Activated CD4-positive, alpha-beta memory T cell treated with anti-CD3 and anti-CD28 coated beads for 36 hours (primary cell): ENCODE data around the gene RNF169. TPM values are rescaled to one million over a fixed set of nuclear protein-coding genes. Genes with fewer than 3 reads are reported as not detected.
A peak's percentile ranks its signal among the peaks of the same experiment; 100 is the strongest.

Experiments
- CTCF ChIA-PET: fragments of 350-600 bp; sonication (Branson Sonifier 250); formaldehyde crosslinking; loops from one replicate; lab custom pipeline; 2021; ENCODE audit warnings: antibody characterized with exemption, inconsistent platforms; lab: Charles Lee
- POLR2A ChIA-PET: fragments of 350-600 bp; sonication (Branson Sonifier 250); formaldehyde crosslinking; loops from one replicate; lab custom pipeline; 2021; ENCODE audit warnings: antibody characterized with exemption; lab: Charles Lee
- DNase-seq: peaks from one replicate; pipeline ENCODE4 v3.0.0-alpha.2; 2020
- H3K27ac Mint-ChIP-seq: one replicate; pipeline ENCODE4 v1.8.0; 2021; ENCODE audit warnings: mixed read lengths
- H3K27me3 Mint-ChIP-seq: one replicate; pipeline ENCODE4 v1.8.0; 2021; ENCODE audit warnings: mixed read lengths
- H3K36me3 Mint-ChIP-seq: one replicate; pipeline ENCODE4 v1.8.0; 2021; ENCODE audit warnings: mixed read lengths
- H3K4me1 Mint-ChIP-seq: one replicate; pipeline ENCODE4 v1.8.0; 2021; ENCODE audit warnings: low read depth, mixed read lengths
- H3K4me3 Mint-ChIP-seq: one replicate; pipeline ENCODE4 v1.8.0; 2021; ENCODE audit warnings: mild to moderate bottlenecking, mixed read lengths
- H3K9me3 Mint-ChIP-seq: one replicate; pipeline ENCODE4 v1.8.0; 2021; ENCODE audit warnings: mixed read lengths
- intact Hi-C: fragments of 100-400 bp; cut with micrococcal nuclease; formaldehyde crosslinking; loops from one replicate; pipeline ENCODE4 v1.15.1; 2023
- total RNA-seq, 2 experiments: library from RNA; stranded (reverse); gene quantifications; one replicate each; pipeline ENCODE4 v1.2.3, GENCODE V29; 2021

The RNF169 gene, protein sequence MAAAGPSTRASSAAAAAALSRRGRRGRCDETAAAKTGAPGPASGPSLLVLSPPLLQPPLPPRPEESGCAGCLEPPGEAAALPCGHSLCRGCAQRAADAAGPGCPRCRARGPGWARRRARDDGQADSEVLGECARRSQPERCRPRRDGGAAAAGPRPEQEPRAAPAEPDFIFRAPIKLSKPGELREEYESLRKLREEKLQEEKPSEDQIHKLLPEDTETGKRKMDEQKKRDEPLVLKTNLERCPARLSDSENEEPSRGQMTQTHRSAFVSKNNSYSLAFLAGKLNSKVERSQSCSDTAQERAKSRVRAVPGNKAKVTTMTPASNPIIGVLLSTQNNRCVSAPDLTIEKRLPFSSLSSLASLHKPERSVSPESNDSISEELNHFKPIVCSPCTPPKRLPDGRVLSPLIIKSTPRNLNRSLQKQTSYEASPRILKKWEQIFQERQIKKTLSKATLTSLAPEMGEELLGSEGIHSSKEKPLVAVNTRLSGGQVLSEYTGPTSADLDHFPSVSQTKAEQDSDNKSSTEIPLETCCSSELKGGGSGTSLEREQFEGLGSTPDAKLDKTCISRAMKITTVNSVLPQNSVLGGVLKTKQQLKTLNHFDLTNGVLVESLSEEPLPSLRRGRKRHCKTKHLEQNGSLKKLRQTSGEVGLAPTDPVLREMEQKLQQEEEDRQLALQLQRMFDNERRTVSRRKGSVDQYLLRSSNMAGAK
- 10 to 100 TPM; 14.3 to 14.9 TPM for total RNA-seq

DNA sequence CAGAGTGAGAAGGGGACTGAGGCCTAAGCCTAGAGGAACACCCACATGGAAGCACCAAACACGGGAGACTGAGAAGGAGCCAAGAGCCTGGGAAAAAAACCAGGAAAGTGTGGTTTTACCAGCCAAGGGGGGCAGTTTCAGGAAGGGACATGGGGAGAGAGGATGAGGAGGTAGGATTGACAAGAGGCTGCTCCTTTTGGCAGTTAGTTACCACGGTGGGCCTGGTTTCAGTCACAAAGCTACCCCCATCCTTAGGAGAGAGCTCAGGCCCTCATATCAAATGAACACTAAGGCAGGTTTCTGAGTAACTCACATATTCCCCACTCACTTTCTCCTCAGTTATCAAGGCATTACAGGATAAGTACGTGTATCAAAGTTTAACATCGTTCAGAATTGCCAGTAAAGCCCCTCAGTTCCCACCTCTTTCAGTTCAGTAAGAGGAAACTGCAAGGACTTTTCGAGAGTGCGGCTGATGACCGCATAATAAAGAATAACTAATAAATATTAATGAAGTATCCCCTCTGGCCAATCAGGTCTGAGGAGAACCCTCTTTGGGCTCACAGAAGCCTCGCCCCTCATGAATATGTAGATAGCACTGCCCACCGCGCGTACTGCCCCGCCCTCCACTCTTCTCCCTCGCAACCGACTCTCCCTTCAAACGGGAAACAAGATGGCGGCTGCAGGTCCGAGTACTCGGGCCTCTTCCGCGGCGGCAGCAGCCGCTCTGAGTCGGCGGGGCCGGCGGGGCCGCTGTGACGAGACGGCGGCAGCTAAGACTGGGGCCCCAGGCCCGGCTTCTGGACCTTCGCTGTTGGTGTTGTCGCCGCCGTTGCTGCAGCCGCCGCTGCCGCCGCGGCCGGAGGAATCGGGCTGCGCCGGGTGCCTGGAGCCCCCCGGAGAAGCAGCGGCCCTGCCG, at the start of gene RNF169:
TSS of gene RNF169 (plus strand) at position 639 of the 916 bp plus-strand sequence. CDS start at position 671, 32 bp downstream.
- H3K27ac Mint-ChIP-seq, result peak within 1 kb of the TSS; percentile 74
- peaks cover 33% of the 10 kb centered on the region for H3K4me1 Mint-ChIP-seq
- H3K4me3 Mint-ChIP-seq, result peak within 1 kb of the TSS; percentile 91
- ChIA-PET CTCF (interaction anchor here (0.5 to 3.6 kb wide), 6 partner anchors 8 to 46 kb away, joined by 3 to 23 read pairs (median 4); no protein-coding TSS in a partner anchor), POLR2A (interaction anchor here (1.2 to 1.9 kb wide), 3 partner anchors 14 to 32 kb away, joined by 3 to 4 read pairs (median 3); no protein-coding TSS in a partner anchor)
- peaks cover 2% of the 10 kb centered on the region for H3K36me3 Mint-ChIP-seq
- DNase-seq, result peak; percentile 94
- H3K9me3 Mint-ChIP-seq, result no peaks in the 10 kb centered on the region
- intact Hi-C loops, result loop anchor here (1.0 to 10.0 kb wide), 5 partner anchors 20 to 394 kb away; partner anchors contain the start of genes LIPT2 and PGM2L1
- no peaks in the 10 kb centered on the region for H3K27me3 Mint-ChIP-seq

DNA sequence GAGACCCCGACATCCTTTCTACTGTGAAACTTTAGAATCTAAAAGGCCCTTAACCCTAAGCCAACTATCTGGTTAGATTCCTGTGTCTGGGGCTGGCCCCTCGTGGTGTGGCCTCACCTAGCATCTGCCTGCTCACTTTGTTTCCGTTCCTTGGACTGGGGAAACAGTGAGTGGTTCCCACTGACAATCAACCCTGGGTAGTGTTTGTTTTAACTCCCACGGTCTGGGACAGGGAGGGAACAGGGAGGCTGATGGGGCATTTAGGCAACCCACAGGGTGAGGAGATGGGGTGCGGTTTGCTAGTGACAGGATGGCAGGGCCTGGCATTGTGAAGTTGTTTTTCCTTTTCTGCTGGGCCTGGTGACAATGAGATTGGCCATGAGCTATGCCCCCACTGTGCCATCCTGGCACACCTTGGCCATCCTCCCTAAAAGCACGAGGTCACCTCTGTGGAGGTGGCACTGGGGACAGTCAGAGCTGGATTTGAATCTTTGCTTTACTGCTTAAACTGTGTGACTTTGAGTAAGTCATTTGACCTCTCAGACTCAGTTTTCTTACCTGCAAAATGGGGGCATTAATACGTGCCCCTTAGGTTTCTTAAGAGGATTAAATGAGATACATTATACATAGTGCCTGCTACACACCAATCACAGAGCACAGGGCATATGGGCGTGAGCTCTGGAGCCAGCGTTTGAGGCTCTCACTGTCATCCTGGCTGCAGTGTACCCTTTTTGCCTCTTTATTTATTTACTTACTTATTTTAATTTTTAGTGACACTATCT, 48.8 kb upstream of the RNF169 start:
- Mint-ChIP-seq H3K36me3 (no peaks in the 10 kb centered on the region), H3K9me3 (no peaks in the 10 kb centered on the region), H3K4me1 (no peaks in the 10 kb centered on the region), H3K27me3 (peaks cover 9% of the 10 kb centered on the region), H3K27ac (no peak overlapping the region), H3K4me3 (no peak overlapping the region)
- ChIA-PET CTCF (interaction anchor here (0.8 to 6.3 kb wide), 3 partner anchors 26 to 63 kb away, joined by 3 to 137 read pairs (median 69); no protein-coding TSS in a partner anchor), POLR2A (no interaction called here)
- DNase-seq, result no peak
- intact Hi-C loops, result loop anchor here (10.0 kb wide), 1 partner anchor 175 kb away; no protein-coding TSS in a partner anchor

DNA sequence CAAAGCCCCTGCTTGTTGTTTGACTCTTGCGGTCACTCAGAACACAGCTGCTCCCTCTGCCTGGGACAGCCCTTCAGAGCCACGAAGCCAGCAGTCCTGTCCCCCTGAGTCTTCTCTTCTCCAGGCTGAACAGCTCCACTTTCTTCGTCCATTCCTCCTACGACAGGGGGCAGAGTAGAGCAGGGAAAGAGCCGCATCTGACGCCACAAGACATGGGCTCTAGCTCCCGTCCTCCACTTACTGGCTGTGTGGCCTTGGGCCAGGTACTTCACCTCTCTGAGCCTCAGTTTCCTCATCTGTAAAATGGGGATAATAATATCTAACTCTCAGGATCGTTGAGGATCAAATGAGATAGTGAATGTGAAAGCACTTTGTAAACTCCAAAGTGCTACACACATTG, 47.3 kb upstream of the RNF169 start:
- Mint-ChIP-seq H3K27me3 (peaks cover 8% of the 10 kb centered on the region), H3K4me1 (no peaks in the 10 kb centered on the region), H3K36me3 (no peaks in the 10 kb centered on the region), H3K4me3 (no peak overlapping the region), H3K9me3 (no peaks in the 10 kb centered on the region), H3K27ac (no peak overlapping the region)
- POLR2A ChIA-PET, result no interaction called here
- intact Hi-C loops, result loop anchor here (10.0 kb wide), 1 partner anchor 173 kb away; no protein-coding TSS in a partner anchor
- CTCF ChIA-PET, result interaction anchor here (1.0 to 6.3 kb wide), 18 partner anchors 9 to 503 kb away, joined by 3 to 137 read pairs (median 6); no protein-coding TSS in a partner anchor
- DNase-seq, result peak; percentile 19

GRCh38 chr11:74702383-74703007, 46.2 kb upstream of the RNF169 start:
- H3K27ac Mint-ChIP-seq, result no peak overlapping the region
- no peaks in the 10 kb centered on the region for H3K36me3 Mint-ChIP-seq
- ChIA-PET CTCF (interaction anchor here (0.5 to 6.3 kb wide), 44 partner anchors 8 to 546 kb away, joined by 3 to 137 read pairs (median 4); partner anchors contain the start of gene RNF169), POLR2A (no interaction called here)
- peak; percentile 74 for DNase-seq
- intact Hi-C loops, result loop anchor here (1.0 to 10.0 kb wide), 3 partner anchors 24 to 172 kb away; no protein-coding TSS in a partner anchor
- peaks cover 2% of the 10 kb centered on the region for H3K27me3 Mint-ChIP-seq
- no peaks in the 10 kb centered on the region for H3K4me1 Mint-ChIP-seq
- no peaks in the 10 kb centered on the region for H3K9me3 Mint-ChIP-seq
- no peak overlapping the region for H3K4me3 Mint-ChIP-seq

- no peaks in the 10 kb centered on the region for H3K36me3 Mint-ChIP-seq
- POLR2A ChIA-PET, result no interaction called here
- H3K9me3 Mint-ChIP-seq, result no peaks in the 10 kb centered on the region
- no peaks in the 10 kb centered on the region for H3K4me1 Mint-ChIP-seq
- CTCF ChIA-PET, result interaction anchor here (0.7 to 6.3 kb wide), 27 partner anchors 7 to 546 kb away, joined by 3 to 137 read pairs (median 5); partner anchors contain the start of gene RNF169
- peaks cover 1% of the 10 kb centered on the region for H3K27me3 Mint-ChIP-seq
- DNase-seq, result no peak
- intact Hi-C loops, result loop anchor here (10.0 kb wide), 1 partner anchor 172 kb away; no protein-coding TSS in a partner anchor
- H3K27ac Mint-ChIP-seq, result no peak overlapping the region
- H3K4me3 Mint-ChIP-seq, result no peak overlapping the region
These were observed 45.4 kb upstream of the RNF169 start for GRCh38 chr11:74703211-74703610.

GRCh38 chr11:74707182-74707581, 41.5 kb upstream of the RNF169 start:
- ChIA-PET CTCF (interaction anchor here (1.0 to 1.1 kb wide), 2 partner anchors 19 to 33 kb away, joined by 3 read pairs; no protein-coding TSS in a partner anchor), POLR2A (no interaction called here)
- intact Hi-C loops, result loop anchor here (10.0 kb wide), 1 partner anchor 168 kb away; no protein-coding TSS in a partner anchor
- no peaks in the 10 kb centered on the region for H3K4me1 Mint-ChIP-seq
- no peak overlapping the region for H3K27ac Mint-ChIP-seq
- no peak overlapping the region for H3K4me3 Mint-ChIP-seq
- DNase-seq, result no peak
- no peaks in the 10 kb centered on the region for H3K27me3 Mint-ChIP-seq
- no peaks in the 10 kb centered on the region for H3K9me3 Mint-ChIP-seq
- no peaks in the 10 kb centered on the region for H3K36me3 Mint-ChIP-seq

DNA sequence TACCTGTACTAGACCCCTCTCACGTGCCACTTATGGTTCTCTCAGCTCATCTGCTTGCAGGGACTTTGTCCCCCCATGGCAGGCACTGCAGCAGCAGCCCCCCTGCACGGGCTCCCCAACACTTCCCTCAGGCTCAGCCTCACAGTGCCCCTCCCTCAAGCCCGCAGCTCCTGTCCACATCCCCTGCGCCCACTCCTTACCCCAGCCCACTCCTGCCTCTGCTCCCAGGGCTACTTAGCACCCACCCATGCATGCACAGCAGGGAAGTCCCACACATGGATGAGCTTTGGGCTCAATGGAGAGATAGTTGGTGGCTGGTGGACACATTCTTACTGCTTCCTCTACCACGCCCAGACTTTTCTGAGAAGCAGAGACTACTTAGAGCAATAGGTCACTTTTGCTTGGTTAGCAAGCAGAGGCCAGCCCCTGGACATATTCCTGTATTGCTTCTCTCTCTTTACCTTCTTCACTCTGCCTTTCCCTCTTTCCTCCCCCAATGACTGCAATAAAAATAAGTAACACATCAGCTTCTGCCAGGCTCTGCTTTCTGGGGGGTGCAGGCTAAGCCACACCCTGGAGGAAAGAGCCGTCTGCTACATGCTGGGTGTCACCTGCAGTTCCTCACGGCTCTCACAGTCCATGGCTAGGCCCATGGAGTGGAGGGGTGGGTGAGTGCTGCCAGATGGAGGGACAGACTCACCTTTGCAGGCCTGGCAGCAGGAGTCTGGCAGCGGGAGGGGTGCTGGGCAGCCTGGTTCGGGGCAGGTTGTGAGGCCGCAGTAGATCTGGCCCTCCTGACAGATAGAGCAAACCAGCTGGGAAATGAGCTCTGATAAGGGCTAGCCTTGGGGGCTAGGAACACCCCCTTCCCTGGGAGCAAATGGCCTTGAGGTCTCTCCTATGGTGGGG, 40.8 kb upstream of the RNF169 start:
- no peaks in the 10 kb centered on the region for H3K9me3 Mint-ChIP-seq
- H3K4me3 Mint-ChIP-seq, result no peak overlapping the region
- no peaks in the 10 kb centered on the region for H3K4me1 Mint-ChIP-seq
- intact Hi-C loops, result loop anchor here (10.0 kb wide), 1 partner anchor 167 kb away; no protein-coding TSS in a partner anchor
- ChIA-PET CTCF (interaction anchor here (1.1 kb wide), 1 partner anchor 32 kb away, joined by 3 read pairs; no protein-coding TSS in a partner anchor), POLR2A (no interaction called here)
- H3K27ac Mint-ChIP-seq, result no peak overlapping the region
- H3K27me3 Mint-ChIP-seq, result no peaks in the 10 kb centered on the region
- H3K36me3 Mint-ChIP-seq, result no peaks in the 10 kb centered on the region
- DNase-seq, result no peak

- DNase-seq, result no peak
- ChIA-PET POLR2A (no interaction called here), CTCF (no interaction called here)
- Mint-ChIP-seq H3K27ac (no peak overlapping the region), H3K36me3 (no peaks in the 10 kb centered on the region), H3K9me3 (no peaks in the 10 kb centered on the region), H3K4me3 (no peak overlapping the region), H3K4me1 (no peaks in the 10 kb centered on the region), H3K27me3 (no peaks in the 10 kb centered on the region)
- intact Hi-C loops, result loop anchor here (10.0 kb wide), 1 partner anchor 166 kb away; no protein-coding TSS in a partner anchor
These were observed 39.5 kb upstream of the RNF169 start for GRCh38 chr11:74709175-74709574.

DNA sequence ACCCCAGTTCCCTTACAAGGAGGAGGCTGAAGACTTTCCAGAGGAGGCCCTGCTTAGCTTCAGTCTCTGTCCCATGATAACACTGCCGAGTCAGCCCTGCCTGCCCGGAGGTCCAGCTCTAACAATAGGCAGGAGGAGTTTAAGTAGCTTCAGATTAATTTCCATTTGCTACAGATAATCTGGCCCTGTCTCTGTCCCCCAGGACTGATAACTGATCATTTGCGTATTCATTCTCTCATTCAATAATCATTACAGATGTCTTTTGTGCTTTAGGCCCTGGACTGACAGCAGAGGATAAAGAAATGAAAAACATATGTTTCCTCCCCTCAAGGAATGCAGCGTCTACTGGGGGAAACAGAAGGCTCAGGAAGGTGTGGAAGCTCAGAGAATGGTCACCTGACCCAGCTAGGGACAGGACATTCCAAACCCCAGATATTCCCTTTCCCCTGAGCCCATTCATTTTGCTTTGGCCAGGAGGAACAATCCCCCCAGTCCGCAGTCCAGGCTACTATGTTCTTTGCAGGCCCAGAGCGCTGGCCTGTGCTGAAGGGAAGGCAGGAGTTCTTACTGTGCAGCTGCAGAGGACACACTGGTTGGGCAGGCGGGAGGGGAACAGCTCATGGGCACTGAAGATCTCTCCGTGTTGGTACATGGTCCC, 38.2 kb upstream of the RNF169 start:
- POLR2A ChIA-PET, result no interaction called here
- Mint-ChIP-seq H3K36me3 (no peaks in the 10 kb centered on the region), H3K4me3 (no peak overlapping the region), H3K4me1 (peaks cover 7% of the 10 kb centered on the region), H3K27me3 (no peaks in the 10 kb centered on the region), H3K27ac (no peak overlapping the region), H3K9me3 (no peaks in the 10 kb centered on the region)
- intact Hi-C loops, result no loop called here
- CTCF ChIA-PET, result interaction anchor here (1.1 to 2.7 kb wide), 3 partner anchors 8 to 16 kb away, joined by 3 to 13 read pairs (median 9); no protein-coding TSS in a partner anchor
- DNase-seq, result no peak
